Mesothelial cell of epicardium (in vitro differentiated cells): ENCODE measurements around the gene HBA1. TPM values are rescaled to one million over a fixed set of nuclear protein-coding genes. Genes with fewer than 3 reads are reported as not detected.

Experiments used
- DNase-seq, 2 experiments: peaks; one replicate each; pipeline ENCODE4 v3.0.0; 2021; ENCODE audit warnings: low spot score in 2 of 2; ENCODE audit not compliant: unreplicated experiment in 2 of 2
- H3K27ac Mint-ChIP-seq: 2 replicates; pipeline ENCODE4 v1.8.0; 2021; ENCODE audit warnings: mixed read lengths
- H3K27me3 Mint-ChIP-seq: 2 replicates; pipeline ENCODE4 v1.8.0; 2021; ENCODE audit warnings: low read depth, mixed read lengths
- H3K36me3 Mint-ChIP-seq: 2 replicates; pipeline ENCODE4 v1.8.0; 2021; ENCODE audit warnings: mixed read lengths
- H3K4me1 Mint-ChIP-seq: 2 replicates; pipeline ENCODE4 v1.8.0; 2021; ENCODE audit warnings: mixed read lengths
- H3K4me3 Mint-ChIP-seq: 2 replicates; pipeline ENCODE4 v1.8.0; 2021; ENCODE audit warnings: mild to moderate bottlenecking, moderate library complexity, mixed read lengths
- H3K9me3 Mint-ChIP-seq: 2 replicates; pipeline ENCODE4 v1.8.0; 2021; ENCODE audit warnings: mixed read lengths
- total RNA-seq: library from RNA; stranded (reverse); gene quantifications from 3 replicates; pipeline ENCODE4 v1.2.1, GENCODE V29; 2021
- TF ChIP-seq, protein P1 (sequence below): fragments of 200-600 bp; sonication (generic); IDR thresholded peaks from one replicate; pipeline ENCODE4 v1.5.0; 2021; ENCODE audit warnings: antibody characterized with exemption; ENCODE audit not compliant: unreplicated experiment

The HBA1 gene
- total RNA-seq, 1 donor from 2014 or later, result not detected

DNA sequence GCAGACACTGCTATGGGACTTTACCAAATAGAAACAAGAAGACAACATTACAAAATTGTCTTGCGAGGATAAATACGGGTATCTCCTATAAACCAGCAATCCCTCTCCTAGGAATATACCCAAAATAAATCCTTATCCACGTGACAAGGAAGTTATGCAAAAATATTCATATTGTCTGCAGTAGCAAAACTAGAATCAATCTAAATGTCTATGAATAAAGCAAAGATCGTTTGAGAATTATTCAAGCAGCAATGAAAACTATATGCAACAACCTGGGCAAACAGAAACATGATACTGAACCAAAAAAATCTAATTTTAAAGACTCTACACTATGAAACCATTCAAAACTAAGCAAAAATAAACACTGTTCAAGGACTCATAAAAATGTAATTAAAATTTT, 43.5 kb downstream of the HBA1 start:
- Mint-ChIP-seq H3K4me3 (no peak overlapping the region), H3K9me3 (no peaks in the 10 kb centered on the region), H3K4me1 (no peaks in the 10 kb centered on the region), H3K27ac (no peak overlapping the region), H3K36me3 (peaks cover 26% of the 10 kb centered on the region), H3K27me3 (no peaks in the 10 kb centered on the region)
- TF ChIP-seq, protein P1, sequence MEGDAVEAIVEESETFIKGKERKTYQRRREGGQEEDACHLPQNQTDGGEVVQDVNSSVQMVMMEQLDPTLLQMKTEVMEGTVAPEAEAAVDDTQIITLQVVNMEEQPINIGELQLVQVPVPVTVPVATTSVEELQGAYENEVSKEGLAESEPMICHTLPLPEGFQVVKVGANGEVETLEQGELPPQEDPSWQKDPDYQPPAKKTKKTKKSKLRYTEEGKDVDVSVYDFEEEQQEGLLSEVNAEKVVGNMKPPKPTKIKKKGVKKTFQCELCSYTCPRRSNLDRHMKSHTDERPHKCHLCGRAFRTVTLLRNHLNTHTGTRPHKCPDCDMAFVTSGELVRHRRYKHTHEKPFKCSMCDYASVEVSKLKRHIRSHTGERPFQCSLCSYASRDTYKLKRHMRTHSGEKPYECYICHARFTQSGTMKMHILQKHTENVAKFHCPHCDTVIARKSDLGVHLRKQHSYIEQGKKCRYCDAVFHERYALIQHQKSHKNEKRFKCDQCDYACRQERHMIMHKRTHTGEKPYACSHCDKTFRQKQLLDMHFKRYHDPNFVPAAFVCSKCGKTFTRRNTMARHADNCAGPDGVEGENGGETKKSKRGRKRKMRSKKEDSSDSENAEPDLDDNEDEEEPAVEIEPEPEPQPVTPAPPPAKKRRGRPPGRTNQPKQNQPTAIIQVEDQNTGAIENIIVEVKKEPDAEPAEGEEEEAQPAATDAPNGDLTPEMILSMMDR, result no peak
- no peak for DNase-seq

Other genes with a start within 250 kb of the HBA1 start
- 8.7 to 9.2 TPM (median 9.1 TPM) in 3 replicates for gene POLR3K, start 123.1 kb upstream of the HBA1 start, total RNA-seq
- 33.1 to 34.8 TPM (median 33.9 TPM) in 3 replicates for gene SNRNP25, start 122.9 kb upstream of the HBA1 start, total RNA-seq
- gene RHBDF1, start 104.0 kb upstream of the HBA1 start, total RNA-seq, result 73.5 to 81.2 TPM (median 73.5 TPM) in 3 replicates
- gene MPG, start 98.5 kb upstream of the HBA1 start, total RNA-seq, result 43.4 to 44.7 TPM (median 44.2 TPM) in 3 replicates
- 43.5 to 45.8 TPM (median 44.5 TPM) in 3 replicates for gene NPRL3, start 38.0 kb upstream of the HBA1 start, total RNA-seq
- not detected in 3 replicates for gene HBZ, start 24.0 kb upstream of the HBA1 start, total RNA-seq
- gene HBM, start 10.7 kb upstream of the HBA1 start, total RNA-seq, result not detected in 3 replicates
- not detected in 3 replicates for gene HBA2, start 3.8 kb upstream of the HBA1 start, total RNA-seq
- 0.60 to 1.1 TPM (median 0.91 TPM) in 3 replicates for gene HBQ1, start 3.8 kb downstream of the HBA1 start, total RNA-seq
- 191 to 203 TPM (median 193 TPM) in 3 replicates for gene LUC7L, start 52.8 kb downstream of the HBA1 start, total RNA-seq
- gene FAM234A, start 58.1 kb downstream of the HBA1 start, total RNA-seq, result 133 to 137 TPM (median 137 TPM) in 3 replicates
- gene RGS11, start 99.3 kb downstream of the HBA1 start, total RNA-seq, result 3.4 to 4.0 TPM (median 3.5 TPM) in 3 replicates
- gene ARHGDIG, start 103.9 kb downstream of the HBA1 start, total RNA-seq, result 3.6 to 4.8 TPM (median 4.7 TPM) in 3 replicates
- gene PDIA2, start 106.5 kb downstream of the HBA1 start, total RNA-seq, result 2.1 to 3.3 TPM (median 2.7 TPM) in 3 replicates
- 31.1 to 34.0 TPM (median 33.2 TPM) in 3 replicates for gene AXIN1, start 176.0 kb downstream of the HBA1 start, total RNA-seq
- 75.3 to 75.9 TPM (median 75.9 TPM) in 3 replicates for gene MRPL28, start 193.9 kb downstream of the HBA1 start, total RNA-seq
- gene PGAP6, start 205.3 kb downstream of the HBA1 start, total RNA-seq, result 48.6 to 51.4 TPM (median 49.0 TPM) in 3 replicates
- 252 to 258 TPM (median 253 TPM) in 3 replicates for gene NME4, start 220.5 kb downstream of the HBA1 start, total RNA-seq
- 29.3 to 35.4 TPM (median 31.2 TPM) in 3 replicates for gene DECR2, start 225.2 kb downstream of the HBA1 start, total RNA-seq
- 53.9 to 68.8 TPM (median 59.7 TPM) in 3 replicates for gene RAB11FIP3, start 249.0 kb downstream of the HBA1 start, total RNA-seq